Pancreas (tissue), 10 donors: ENCODE results near the gene CACUL1. TPM values are rescaled to one million over a fixed set of nuclear protein-coding genes. Genes with fewer than 3 reads are reported as not detected.
A peak's percentile ranks its signal among the peaks of the same experiment; 100 is the strongest.
"Not testable (repeated sequence)": the region's sequence is repeated elsewhere in the genome, so short reads cannot be mapped to it uniquely, and the experiment has no call there.

Experiments
- ATAC-seq, 4 donors: fragments of 200-7000 bp; cut with Tn5 transposase; one replicate each; pipeline versions ENCODE4 v1.8.0 to v1.9.1; 2020; ENCODE audit warnings: mild to moderate bottlenecking in 4 of 4, moderate library complexity in 4 of 4
- DNase-seq, 6 donors: peaks; one replicate each; pipeline ENCODE4 v3.0.0-alpha.2; 2020
- FAIRE-seq: peaks from 2 replicates; lab custom pipeline; 2012; peaks lifted over from hg19 to GRCh38; lab: Jason Lieb, UNC
- H3K27ac ChIP-seq, 4 donors: fragments of 200-600 bp; sonication (generic); 1 replicate in 3 of 4; 2 replicates in 1 of 4; pipeline versions ENCODE4 v1.5.0 to v1.8.0; 2020
- H3K27me3 ChIP-seq, 4 donors: fragments of 200-600 bp; one replicate each; pipeline ENCODE4 v1.8.0; 2021
- H3K36me3 ChIP-seq, 3 donors: fragments of 200-600 bp; sonication (generic) in 1 of 3; one replicate each; pipeline versions ENCODE4 v1.5.0 to v1.8.0; 2020 to 2021
- H3K4me1 ChIP-seq, 3 donors: fragments of 200-600 bp; one replicate each; pipeline ENCODE4 v1.8.0; 2021
- H3K4me3 ChIP-seq, 4 donors: fragments of 200-600 bp; sonication (generic) in 2 of 4; one replicate each; pipeline versions ENCODE4 v1.5.0 to v1.8.0; 2020 to 2021
- H3K9me3 ChIP-seq, 4 donors: fragments of 200-600 bp; one replicate each; pipeline ENCODE4 v1.8.0; 2021
- CTCF ChIP-seq, 4 donors: fragments of 200-600 bp; sonication (generic) in 3 of 4; IDR thresholded peaks; one replicate each; pipeline versions ENCODE4 v1.5.0 to v1.8.0; 2021; ENCODE audit warnings: antibody characterized with exemption in 4 of 4
- WGBS, 2 donors: extraction: QIAGEN DNeasy Blood & Tissue Kit; methylation state at CpG; one replicate each; pipeline ENCODE4 v1.1.7; 2013; 5-methylcytosine and 5-hydroxymethylcytosine counted together
- intact Hi-C, 3 donors: fragments of 100-400 bp; cut with DNase I; formaldehyde crosslinking; loops; one replicate each; pipeline versions ENCODE4 v1.11.1 to v1.14.2; 2022
- polyA plus RNA-seq, 2 donors: library from polyadenylated mRNA; stranded (reverse); fragments of 200-250 nt; gene quantifications; one replicate each; pipeline ENCODE4 v1.2.3, GENCODE V29; 2013
- total RNA-seq, 6 donors: library from RNA; stranded (reverse); fragmentation: NEBNext Ultra II Directional in 4 of 6; extraction: Animal tissue kit (Norgen Biotek cat#: 25700) in 4 of 6; gene quantifications; one replicate each; pipeline versions ENCODE4 v1.2.1 to v1.2.4, GENCODE V29; 2021 to 2023
- donor health status: healthy with polysubstance abuse.
- donor health status: DM: no; HTN: no; CAD: no; lungs with moderate emphysema.
- donor health status: DM: no; HTN: no; CAD: no.
- donor health status: control.
- donor health status: control.
- donor health status: Bipolar disorder and iron deficiency.
- donor health status: DM: yes; HTN: yes; CAD: no.
- donor health status: DM: no; HTN: no; CAD: no.
- donor health status: DM: no; HTN: no; CAD: no.
- donor health status: DM: yes; HTN: yes; CAD: no.

The CACUL1 gene
- total and polyA plus RNA-seq, 8 donors: 3.1 to 28.3 (median 16.2) TPM

- H3K27me3 ChIP-seq: no peaks in the 10 kb centered on the region
- H3K9me3 ChIP-seq: no peaks in the 10 kb centered on the region
- TF ChIP-seq CTCF (IDR thresholded peaks at IDR 0.05): no peak
- ATAC-seq (peak in 1 of 4 donors; percentile 26), DNase-seq (no peak), FAIRE-seq (no peak)
- no peak overlapping the region for H3K27ac ChIP-seq
- 55 to 66% methylated on average over 3 of the region's 3 CpGs for WGBS, 2 donors
- H3K4me3 ChIP-seq: no peak overlapping the region
- no peaks in the 10 kb centered on the region for H3K36me3 ChIP-seq
- H3K4me1 ChIP-seq: no peaks in the 10 kb centered on the region
- intact Hi-C loops: loop anchor here in 1 of 3 donors (10.0 kb wide), 1 partner anchor 235 kb away; no protein-coding TSS in a partner anchor
These were observed 45.0 kb upstream of the CACUL1 start for GRCh38 chr10:118799777-118800176.

- WGBS, 2 donors: 41 to 56% methylated on average over 3 of the region's 3 CpGs
- Histone ChIP-seq H3K9me3 (no peaks in the 10 kb centered on the region), H3K4me3 (no peak overlapping the region), H3K4me1 (no peaks in the 10 kb centered on the region), H3K36me3 (no peaks in the 10 kb centered on the region), H3K27me3 (no peaks in the 10 kb centered on the region), H3K27ac (no peak overlapping the region)
- FAIRE-seq (no peak), ATAC-seq (peak in 1 of 4 donors; percentile 40), DNase-seq (peak in 1 of 6 donors; percentile 12)
- no peak for TF ChIP-seq CTCF (IDR thresholded peaks at IDR 0.05)
- intact Hi-C loops: no loop called here
These were observed 43.5 kb upstream of the CACUL1 start for GRCh38 chr10:118798231-118798662.

GRCh38 chr10:118794971-118795370 is 40.2 kb upstream of the CACUL1 start:
- H3K9me3 ChIP-seq, H3K4me1 ChIP-seq, H3K27ac ChIP-seq, intact Hi-C loops, H3K27me3 ChIP-seq, ATAC-seq, H3K4me3 ChIP-seq, FAIRE-seq, H3K36me3 ChIP-seq: not testable (repeated sequence)
- peak in 1 of 6 donors; percentile 25 for DNase-seq
- 82 to 90% methylated on average over 7 of the region's 7 CpGs for WGBS, 2 donors

GRCh38 chr10:118793545-118793944 is 38.8 kb upstream of the CACUL1 start:
- Histone ChIP-seq H3K27me3 (no peaks in the 10 kb centered on the region), H3K27ac (no peak overlapping the region), H3K4me3 (no peak overlapping the region), H3K36me3 (no peaks in the 10 kb centered on the region), H3K9me3 (no peaks in the 10 kb centered on the region), H3K4me1 (no peaks in the 10 kb centered on the region)
- TF ChIP-seq CTCF (IDR thresholded peaks at IDR 0.05): no peak
- no peak for FAIRE-seq
- DNase-seq: peak in 1 of 6 donors; percentile 40
- ATAC-seq: peak in 2 of 4 donors; percentile 55 to 74
- intact Hi-C loops: no loop called here
- 87 to 97% methylated on average over 6 of the region's 6 CpGs for WGBS, 2 donors

- Histone ChIP-seq H3K9me3 (no peaks in the 10 kb centered on the region), H3K4me1 (no peaks in the 10 kb centered on the region), H3K4me3 (no peak overlapping the region), H3K27me3 (no peaks in the 10 kb centered on the region), H3K36me3 (no peaks in the 10 kb centered on the region), H3K27ac (peak overlapping the region in 1 of 4 donors; percentile 33)
- no peak for FAIRE-seq
- peak in 3 of 4 donors; percentile 30 to 82 (median 81) for ATAC-seq
- 80 to 93% methylated on average over 1 of the region's 1 CpG for WGBS, 2 donors
- peak in 1 of 6 donors; percentile 43 for DNase-seq
- no peak for TF ChIP-seq CTCF (IDR thresholded peaks at IDR 0.05)
- intact Hi-C loops: no loop called here
These were observed 37.8 kb upstream of the CACUL1 start for GRCh38 chr10:118792526-118792925.
